CD4-positive, alpha-beta T cell treated with Interleukin-1 beta for 1 hour (primary cell): ENCODE data around the gene CSN1S1.

Source experiments
- DNase-seq, 2 donors: peaks; one replicate each; pipeline ENCODE4 v3.0.0-alpha.2; 2020 to 2022

Gene CSN1S1

GRCh38 chr4:69995526-69996016, 64.7 kb downstream of the CSN1S1 start, which contains the start of gene STATH:
STATH (plus strand) TSS chr4:69995966; CDS start chr4:69998438, 2,472 bp downstream.
- no peak for DNase-seq
